OCI-LY1 (cell line): Measurements from ENCODE around the gene PLD1.

ENCODE experiments used
- H2AFZ ChIP-seq: fragments of 200-600 bp; sonication (generic), shearing (Covaris generic); 2 replicates; pipeline ENCODE4 v1.6.0; 2014; ENCODE audit warnings: antibody characterized with exemption, mild to moderate bottlenecking, low read length
- H3F3A ChIP-seq: fragments of 200-600 bp; sonication (generic), shearing (Covaris generic); 2 replicates; pipeline ENCODE4 v1.6.0; 2014; ENCODE audit warnings: mild to moderate bottlenecking, antibody characterized with exemption, low read length, moderate library complexity; ENCODE audit not compliant: insufficient read depth
- H3K27ac ChIP-seq: fragments of 200-600 bp; sonication (generic); 2 replicates; pipeline ENCODE4 v1.5.1; 2014; ENCODE audit warnings: low read length, mixed run types, mild to moderate bottlenecking, low read depth; ENCODE audit not compliant: poor library complexity, severe bottlenecking
- H3K27me3 ChIP-seq: fragments of 200-600 bp; sonication (generic); 2 replicates; pipeline ENCODE4 v1.6.0; 2014; ENCODE audit warnings: antibody characterized with exemption, mild to moderate bottlenecking, low read length, moderate library complexity; ENCODE audit not compliant: insufficient read depth
- H3K36me3 ChIP-seq: fragments of 200-600 bp; sonication (generic); 2 replicates; pipeline ENCODE4 v1.6.1; 2014; ENCODE audit warnings: mild to moderate bottlenecking, antibody characterized with exemption, low read length, moderate library complexity, mixed read lengths; ENCODE audit not compliant: insufficient read depth
- H3K4me1 ChIP-seq: fragments of 200-600 bp; sonication (generic); 2 replicates; pipeline ENCODE4 v1.5.1; 2014; ENCODE audit warnings: mild to moderate bottlenecking, low read length, moderate library complexity; ENCODE audit not compliant: insufficient read depth, severe bottlenecking
- H3K4me2 ChIP-seq: fragments of 200-600 bp; sonication (generic), shearing (Covaris generic); 2 replicates; pipeline ENCODE4 v1.6.1; 2014; ENCODE audit warnings: low read length
- H3K4me3 ChIP-seq: fragments of 200-600 bp; sonication (generic); 2 replicates; pipeline ENCODE4 v1.5.1; 2014; ENCODE audit warnings: low read length, low read depth, mild to moderate bottlenecking, mixed read lengths; ENCODE audit not compliant: poor library complexity, severe bottlenecking
- H3K79me2 ChIP-seq: fragments of 200-600 bp; shearing (Covaris generic); 2 replicates; pipeline ENCODE4 v1.6.1; 2016; ENCODE audit warnings: mixed run types, low read length, mixed read lengths; ENCODE audit not compliant: insufficient read depth
- H3K9ac ChIP-seq: fragments of 200-600 bp; sonication (generic), shearing (Covaris generic); 2 replicates; pipeline ENCODE4 v1.6.1; 2014; ENCODE audit warnings: mild to moderate bottlenecking, low read length, mixed read lengths
- H3K9me2 ChIP-seq: fragments of 200-600 bp; sonication (generic), shearing (Covaris generic); 2 replicates; pipeline ENCODE4 v1.6.1; 2014; ENCODE audit warnings: low read depth, mild to moderate bottlenecking, low read length, mixed read lengths
- H3K9me3 ChIP-seq: fragments of 200-600 bp; shearing (Covaris generic); 2 replicates; pipeline ENCODE4 v1.6.1; 2014; ENCODE audit warnings: low read length, mixed read lengths
- H4K20me1 ChIP-seq: fragments of 200-600 bp; sonication (generic), shearing (Covaris generic); 2 replicates; pipeline ENCODE4 v1.6.0; 2016; ENCODE audit warnings: mild to moderate bottlenecking, low read length; ENCODE audit not compliant: insufficient read depth
- CTCF ChIP-seq: fragments of 200-600 bp; sonication (generic), shearing (Covaris generic); IDR thresholded peaks from 2 replicates; pipeline ENCODE4 v1.5.1; 2017; ENCODE audit warnings: mild to moderate bottlenecking, antibody characterized with exemption, low read length, moderate library complexity, mixed read lengths
- EZH2 ChIP-seq: fragments of 200-600 bp; sonication (generic), shearing (Covaris generic); IDR thresholded peaks from 2 replicates; pipeline ENCODE4 v1.8.0; 2017; ENCODE audit warnings: borderline replicate concordance, mixed run types, mild to moderate bottlenecking, antibody characterized with exemption, low read length, moderate library complexity, mixed read lengths

Gene PLD1

GRCh38 chr3:171781711-171782127 is 28.6 kb downstream of the PLD1 start:
- H3K79me2 ChIP-seq, result no peaks in the 10 kb centered on the region
- H3F3A ChIP-seq, result no peaks in the 10 kb centered on the region
- H3K36me3 ChIP-seq, result no peaks in the 10 kb centered on the region
- no peak overlapping the region for H3K4me2 ChIP-seq
- H4K20me1 ChIP-seq, result no peaks in the 10 kb centered on the region
- TF ChIP-seq EZH2, result no peak
- TF ChIP-seq CTCF, result no peak
- H3K4me3 ChIP-seq, result no peak overlapping the region
- no peak overlapping the region for H2AFZ ChIP-seq
- no peak overlapping the region for H3K9ac ChIP-seq
- H3K27me3 ChIP-seq, result peaks cover 5% of the 10 kb centered on the region; the same call in 1 of the 2 replicates
- H3K9me2 ChIP-seq, result 0 out of 2 replicates have a peak, but pooled peaks cover 2% of the 10 kb centered on the region
- H3K4me1 ChIP-seq, result no peaks in the 10 kb centered on the region
- H3K27ac ChIP-seq, result no peak overlapping the region
- no peaks in the 10 kb centered on the region for H3K9me3 ChIP-seq

- no peaks in the 10 kb centered on the region for H3F3A ChIP-seq
- H3K36me3 ChIP-seq, result no peaks in the 10 kb centered on the region
- no peak overlapping the region for H3K27ac ChIP-seq
- no peak overlapping the region for H3K4me2 ChIP-seq
- H3K79me2 ChIP-seq, result no peaks in the 10 kb centered on the region
- no peak for TF ChIP-seq EZH2
- no peak for TF ChIP-seq CTCF
- H3K4me3 ChIP-seq, result no peak overlapping the region
- H3K9me2 ChIP-seq, result no peaks in the 10 kb centered on the region
- no peak overlapping the region for H2AFZ ChIP-seq
- H3K27me3 ChIP-seq, result peaks cover 5% of the 10 kb centered on the region; the same call in 1 of the 2 replicates
- H4K20me1 ChIP-seq, result no peaks in the 10 kb centered on the region
- no peak overlapping the region for H3K9ac ChIP-seq
- no peaks in the 10 kb centered on the region for H3K4me1 ChIP-seq
- H3K9me3 ChIP-seq, result no peaks in the 10 kb centered on the region
These were observed 31.8 kb downstream of the PLD1 start for GRCh38 chr3:171778493-171778892.

- Histone ChIP-seq H3K27ac (no peak overlapping the region), H3K9me2 (no peaks in the 10 kb centered on the region), H3K9me3 (no peaks in the 10 kb centered on the region), H3F3A (no peaks in the 10 kb centered on the region), H3K36me3 (no peaks in the 10 kb centered on the region), H3K4me3 (no peak overlapping the region), H3K4me2 (no peak overlapping the region), H3K4me1 (no peaks in the 10 kb centered on the region), H2AFZ (no peak overlapping the region), H4K20me1 (no peaks in the 10 kb centered on the region), H3K79me2 (no peaks in the 10 kb centered on the region), H3K9ac (no peak overlapping the region), H3K27me3 (peaks cover 5% of the 10 kb centered on the region; the same call in 1 of the 2 replicates)
- no peak for TF ChIP-seq CTCF
These were observed 32.7 kb downstream of the PLD1 start for GRCh38 chr3:171777596-171777995.
